Brain microvascular endothelial cell (primary cell): ENCODE results near the gene MEG3.

Experiments used
- DNase-seq: peaks from one replicate; pipeline ENCODE4 v3.0.0-alpha.2; 2020
- H3K27ac ChIP-seq: fragments of 250-450 bp; sonication (Bioruptor Pico); 2 replicates; pipeline ENCODE4 v1.5.1; 2020; ENCODE audit warnings: mild to moderate bottlenecking, moderate library complexity
- H3K27me3 ChIP-seq: fragments of 250-450 bp; sonication (Bioruptor Pico); replicated peaks from 2 replicates; pipeline ENCODE4 v1.5.1; 2020; ENCODE audit warnings: mild to moderate bottlenecking
- H3K36me3 ChIP-seq: fragments of 250-450 bp; sonication (Bioruptor Pico); replicated peaks from 2 replicates; pipeline ENCODE4 v1.5.1; 2020; ENCODE audit warnings: mild to moderate bottlenecking
- H3K4me3 ChIP-seq: 2 replicates; pipeline ENCODE4 v1.5.1; 2011; ENCODE audit warnings: low read depth, mild to moderate bottlenecking, control low read depth, low read length, moderate library complexity
- CTCF ChIP-seq: IDR thresholded peaks from 2 replicates; pipeline ENCODE4 v1.5.1; 2011; ENCODE audit warnings: low read depth, mild to moderate bottlenecking, moderate library complexity, low read length, control low read depth, inconsistent platforms; ENCODE audit errors: missing control alignments
- in situ Hi-C: cut with HindIII; loops from 2 replicates; pipeline ENCODE4 v1.10.0; 2017; ENCODE audit warnings: low sequenced_read_pairs, low pct_ligation_motif_present

Gene MEG3

GRCh38 chr14:100810435-100810834 lies 15.5 kb upstream of the MEG3 start:
- in situ Hi-C loops: no loop called here
- TF ChIP-seq CTCF: no peak
- H3K27ac ChIP-seq: no peak overlapping the region
- H3K4me3 ChIP-seq: no peak overlapping the region
- H3K36me3 ChIP-seq: no peaks in the 10 kb centered on the region
- no peaks in the 10 kb centered on the region for H3K27me3 ChIP-seq
- no peak for DNase-seq

GRCh38 chr14:100810861-100811461 lies 15.0 kb upstream of the MEG3 start:
- Histone ChIP-seq H3K4me3 (no peak overlapping the region), H3K27ac (no peak overlapping the region), H3K36me3 (no peaks in the 10 kb centered on the region), H3K27me3 (no peaks in the 10 kb centered on the region)
- TF ChIP-seq CTCF: no peak
- in situ Hi-C loops: no loop called here
- DNase-seq: no peak

GRCh38 chr14:100813291-100813690 lies 12.6 kb upstream of the MEG3 start:
- Histone ChIP-seq H3K27me3 (no peaks in the 10 kb centered on the region), H3K4me3 (no peak overlapping the region), H3K27ac (no peak overlapping the region), H3K36me3 (no peaks in the 10 kb centered on the region)
- no peak for DNase-seq
- TF ChIP-seq CTCF: no peak
- in situ Hi-C loops: no loop called here

GRCh38 chr14:100815478-100816285 lies 10.2 kb upstream of the MEG3 start:
- peak; percentile 43 for DNase-seq
- in situ Hi-C loops: no loop called here
- Histone ChIP-seq H3K4me3 (no peak overlapping the region), H3K36me3 (no peaks in the 10 kb centered on the region), H3K27me3 (no peaks in the 10 kb centered on the region), H3K27ac (peak overlapping the region; percentile 3)
- TF ChIP-seq CTCF: no peak

- in situ Hi-C loops: no loop called here
- Histone ChIP-seq H3K4me3 (no peak overlapping the region), H3K27ac (peak overlapping the region; percentile 3), H3K36me3 (no peaks in the 10 kb centered on the region), H3K27me3 (no peaks in the 10 kb centered on the region)
- DNase-seq: no peak
- no peak for TF ChIP-seq CTCF
These were observed 9.5 kb upstream of the MEG3 start for GRCh38 chr14:100816286-100816949.
